Esophagus muscularis mucosa (tissue), 4 donors: ENCODE measurements around the gene PCDHB5. TPM values are rescaled to one million over a fixed set of nuclear protein-coding genes. Genes with fewer than 3 reads are reported as not detected.

Experiments
- DNase-seq: peaks from one replicate; pipeline ENCODE4 v3.0.0-alpha.2; 2017; ENCODE audit errors: extremely low spot score
- H3K27ac ChIP-seq, 4 donors: fragments of 200-600 bp; sonication (generic); replicated peaks in 1 of 4; 1 replicate in 3 of 4; 2 replicates in 1 of 4; pipeline ENCODE4 v1.5.1; 2016 to 2019; ENCODE audit warnings: mild to moderate bottlenecking in 1 of 4
- H3K27me3 ChIP-seq, 4 donors: fragments of 200-600 bp; sonication (generic); one replicate each; pipeline versions ENCODE4 v1.5.1 to v1.6.0; 2016 to 2019
- H3K36me3 ChIP-seq, 4 donors: fragments of 200-600 bp; sonication (generic); one replicate each; pipeline ENCODE4 v1.5.1; 2016 to 2019
- H3K4me1 ChIP-seq, 4 donors: fragments of 200-600 bp; sonication (generic); one replicate each; pipeline ENCODE4 v1.5.1; 2016 to 2019
- H3K4me3 ChIP-seq, 4 donors: fragments of 200-600 bp; sonication (generic); 1 replicate in 2 of 4; 2 replicates in 2 of 4; pipeline ENCODE4 v1.5.1; 2016 to 2019; ENCODE audit warnings: mild to moderate bottlenecking in 4 of 4, moderate library complexity in 1 of 4
- H3K9me3 ChIP-seq, 4 donors: fragments of 200-600 bp; sonication (generic); 1 replicate in 3 of 4; 2 replicates in 1 of 4; pipeline ENCODE4 v1.5.1; 2016 to 2019
- CTCF ChIP-seq, 3 experiments: fragments of 200-600 bp in 2 of 3; fragments of 450-650 bp in 1 of 3; sonication (generic) in 2 of 3; IDR thresholded peaks; one replicate each; pipeline ENCODE4 v1.5.1; 2017 to 2019; ENCODE audit warnings: antibody characterized with exemption in 3 of 3, mild to moderate bottlenecking in 2 of 3, moderate library complexity in 1 of 3
- EP300 ChIP-seq: sonication (generic); formaldehyde crosslinking; IDR thresholded peaks from one replicate; pipeline ENCODE4 v1.6.1; 2017; ENCODE audit warnings: antibody characterized with exemption
- WGBS: methylation state at CpG from one replicate; pipeline ENCODE4 v1.1.5; 2018; 5-methylcytosine and 5-hydroxymethylcytosine counted together
- intact Hi-C: fragments of 100-400 bp; cut with DNase I; formaldehyde crosslinking; loops from one replicate; pipeline ENCODE4 v1.15.1; 2023
- total RNA-seq, 4 donors: library from RNA; depleted of rRNA; stranded (reverse); fragments of >200 nt; gene quantifications; one replicate each; pipeline versions ENCODE4 v1.1.0 to v1.2.1, GENCODE V29; 2016

Gene PCDHB5
- total RNA-seq, 4 donors from 2014 or later, result 3.6 to 7.4 (median 4.0) TPM

GRCh38 chr5:141186897-141187512 is 52.0 kb downstream of the PCDHB5 start, which contains the start of gene PCDHB9:
Gene PCDHB9, plus strand, starts transcription at chr5:141187161. Its CDS starts 158 bp downstream, at chr5:141187319.
- peak within 1 kb of the TSS in 1 of 4 donors; percentile 40 for H3K4me3 ChIP-seq
- intact Hi-C loops, result no loop called here
- WGBS, result 17% methylated on average over 9 of the region's 9 CpGs
- H3K27me3 ChIP-seq, result peaks cover 0 to 61% (median 0%) of the 10 kb centered on the region in 4 donors
- no peaks in the 10 kb centered on the region for H3K4me1 ChIP-seq
- DNase-seq, result no peak
- peaks cover 0 to 88% (median 65%) of the 10 kb centered on the region in 4 donors for H3K9me3 ChIP-seq
- TF ChIP-seq CTCF (IDR thresholded peaks at IDR 0.05) (peak in 2 of 3 experiments; percentile 5 to 35), EP300 (no peak)
- H3K36me3 ChIP-seq, result peaks cover 0 to 3% (median 0%) of the 10 kb centered on the region in 4 donors
- H3K27ac ChIP-seq, result no peak within 1 kb of the TSS

Other genes with a start within 250 kb of the PCDHB5 start
- 1 to 10 TPM; 1.7 to 5.4 (median 4.4) TPM for gene PCDHAC1, start 208.9 kb upstream of the PCDHB5 start, total RNA-seq
- 10 to 100 TPM in 3 of 4 donors, 1 to 10 TPM in 1; 8.8 to 26.6 (median 18.0) TPM for gene PCDHAC2, start 168.7 kb upstream of the PCDHB5 start, total RNA-seq
- not detected for gene PCDHB1, start 83.8 kb upstream of the PCDHB5 start, total RNA-seq
- gene PCDHB2, start 40.6 kb upstream of the PCDHB5 start, total RNA-seq, result 1 to 10 TPM; 2.1 to 3.2 (median 2.8) TPM
- 1 to 10 TPM in 3 of 4 donors, under 1 TPM in 1; 0.83 to 2.3 (median 1.2) TPM for gene PCDHB3, start 34.7 kb upstream of the PCDHB5 start, total RNA-seq
- 1 to 10 TPM; 1.2 to 5.1 (median 3.8) TPM for gene PCDHB4, start 13.4 kb upstream of the PCDHB5 start, total RNA-seq
- 1 to 10 TPM in 1 of 4 donors, under 1 TPM in 3; 0.46 to 1.1 (median 0.83) TPM for gene PCDHB6, start 14.9 kb downstream of the PCDHB5 start, total RNA-seq
- gene PCDHB7, start 37.4 kb downstream of the PCDHB5 start, total RNA-seq, result 1 to 10 TPM; 1.1 to 2.9 (median 2.5) TPM
- 1 to 10 TPM in 1 of 4 donors, under 1 TPM in 3; 0.33 to 2.0 (median 0.87) TPM for gene PCDHB8, start 42.6 kb downstream of the PCDHB5 start, total RNA-seq
- gene PCDHB16, start 47.2 kb downstream of the PCDHB5 start, total RNA-seq, result 1 to 10 TPM; 3.3 to 5.6 (median 3.9) TPM
- 1 to 10 TPM; 1.5 to 2.9 (median 2.2) TPM for gene PCDHB9, start 52.0 kb downstream of the PCDHB5 start, total RNA-seq
- gene PCDHB10, start 57.1 kb downstream of the PCDHB5 start, total RNA-seq, result 1 to 10 TPM; 3.3 to 7.9 (median 4.9) TPM
- 1 to 10 TPM; 1.7 to 4.6 (median 2.9) TPM for gene PCDHB11, start 64.4 kb downstream of the PCDHB5 start, total RNA-seq
- 1 to 10 TPM; 2.2 to 4.3 (median 2.9) TPM for gene PCDHB12, start 73.5 kb downstream of the PCDHB5 start, total RNA-seq
- gene PCDHB13, start 78.7 kb downstream of the PCDHB5 start, total RNA-seq, result 1 to 10 TPM; 4.3 to 8.1 (median 5.6) TPM
- 1 to 10 TPM; 6.8 to 9.9 (median 8.3) TPM for gene PCDHB14, start 88.1 kb downstream of the PCDHB5 start, total RNA-seq
- gene PCDHB15, start 110.2 kb downstream of the PCDHB5 start, total RNA-seq, result 1 to 10 TPM; 4.0 to 7.0 (median 4.5) TPM
- under 1 TPM in 2 of 4 donors, not detected in 2; 0.23 to 0.65 TPM for gene SLC25A2, start 168.8 kb downstream of the PCDHB5 start, total RNA-seq
- gene TAF7, start 185.6 kb downstream of the PCDHB5 start, total RNA-seq, result 10 to 100 TPM; 44.0 to 65.9 (median 59.1) TPM
- gene PCDHGA1, start 195.3 kb downstream of the PCDHB5 start, total RNA-seq, result 1 to 10 TPM in 1 of 4 donors, under 1 TPM in 3; 0.45 to 1.2 (median 0.76) TPM
- gene PCDHGA2, start 203.6 kb downstream of the PCDHB5 start, total RNA-seq, result 1 to 10 TPM; 2.5 to 5.4 (median 4.0) TPM
- 1 to 10 TPM; 1.7 to 2.6 (median 1.8) TPM for gene PCDHGA3, start 208.6 kb downstream of the PCDHB5 start, total RNA-seq
- gene PCDHGB1, start 214.9 kb downstream of the PCDHB5 start, total RNA-seq, result 1 to 10 TPM; 2.7 to 5.1 (median 3.0) TPM
- gene PCDHGA4, start 219.8 kb downstream of the PCDHB5 start, total RNA-seq, result 1 to 10 TPM; 3.6 to 7.9 (median 4.6) TPM
- gene PCDHGB2, start 224.8 kb downstream of the PCDHB5 start, total RNA-seq, result 1 to 10 TPM; 3.2 to 5.7 (median 4.1) TPM
- gene PCDHGA5, start 229.0 kb downstream of the PCDHB5 start, total RNA-seq, result 1 to 10 TPM; 2.6 to 5.4 (median 4.7) TPM
- 1 to 10 TPM; 2.5 to 7.5 (median 3.8) TPM for gene PCDHGB3, start 235.0 kb downstream of the PCDHB5 start, total RNA-seq
- 1 to 10 TPM; 4.1 to 7.1 (median 5.9) TPM for gene PCDHGA6, start 238.7 kb downstream of the PCDHB5 start, total RNA-seq
- 1 to 10 TPM; 4.3 to 9.1 (median 6.4) TPM for gene PCDHGA7, start 247.5 kb downstream of the PCDHB5 start, total RNA-seq